ENCODE data around the gene BCL7A.
A peak's percentile ranks its signal among the peaks of the same experiment; 100 is the strongest.

- TF ChIP-seq CTCF (conservative IDR thresholded peaks at IDR 0.05; ENCODE audit: low read depth, low read length) = peak; percentile 57
- TF ChIP-seq EZH2phosphoT487 (IDR thresholded peaks at IDR 0.05; ENCODE audit: borderline replicate concordance, low read length) = no peak
- no peak for TF ChIP-seq EZH2 (IDR thresholded peaks at IDR 0.05; ENCODE audit: low read length, unreplicated experiment)
Measured at GRCh38 chr12:122064025-122064777, 42.5 kb downstream of the BCL7A start.
